ENCODE results near the gene KLHL29. TPM values are rescaled to one million over a fixed set of nuclear protein-coding genes. Genes with fewer than 3 reads are reported as not detected.

KLHL29 gene
- polyA plus RNA-seq, 6 donors from 2014 or later, result 0.08 to 0.50 (median 0.28) TPM; not detected in 2

GRCh38 chr2:23453836-23454460 lies 69.0 kb downstream of the KLHL29 start:
- no peak overlapping the region for H3K4me3 Mint-ChIP-seq
- peaks cover 7 to 37% (median 15%) of the 10 kb centered on the region in 3 donors for H3K4me1 Mint-ChIP-seq
- H3K9me3 Mint-ChIP-seq, result no peaks in the 10 kb centered on the region
- H3K27me3 Mint-ChIP-seq, result peaks cover 0 to 25% (median 14%) of the 10 kb centered on the region in 3 donors
- no peak for ATAC-seq (ENCODE audit: low read depth in 2 of 2)
- H3K27ac Mint-ChIP-seq, result no peak overlapping the region
- no peaks in the 10 kb centered on the region for H3K36me3 Mint-ChIP-seq
- DNase-seq, result no peak

- no peak overlapping the region for H3K4me3 Mint-ChIP-seq
- no peaks in the 10 kb centered on the region for H3K36me3 Mint-ChIP-seq
- DNase-seq, result no peak
- H3K27me3 Mint-ChIP-seq, result peaks cover 0 to 25% (median 10%) of the 10 kb centered on the region in 3 donors
- no peak overlapping the region for H3K27ac Mint-ChIP-seq
- no peak for ATAC-seq (ENCODE audit: low read depth in 2 of 2)
- no peaks in the 10 kb centered on the region for H3K9me3 Mint-ChIP-seq
- H3K4me1 Mint-ChIP-seq, result peaks cover 2 to 30% (median 9%) of the 10 kb centered on the region in 3 donors
Observed at GRCh38 chr2:23454501-23455120, 69.6 kb downstream of the KLHL29 start.

GRCh38 chr2:23456396-23456795 lies 71.4 kb downstream of the KLHL29 start:
- no peak for DNase-seq
- H3K27me3 Mint-ChIP-seq, result peaks cover 0 to 30% (median 20%) of the 10 kb centered on the region in 3 donors
- no peaks in the 10 kb centered on the region for H3K36me3 Mint-ChIP-seq
- peaks cover 0 to 1% (median 0%) of the 10 kb centered on the region in 7 donors for H3K9me3 Mint-ChIP-seq
- H3K27ac Mint-ChIP-seq, result no peak overlapping the region
- peaks cover 2 to 27% (median 9%) of the 10 kb centered on the region in 3 donors for H3K4me1 Mint-ChIP-seq
- ATAC-seq (ENCODE audit: low read depth in 2 of 2), result no peak
- no peak overlapping the region for H3K4me3 Mint-ChIP-seq

GRCh38 chr2:23456881-23457760 lies 72.1 kb downstream of the KLHL29 start:
- H3K27me3 Mint-ChIP-seq, result peaks cover 0 to 23% (median 23%) of the 10 kb centered on the region in 3 donors
- H3K27ac Mint-ChIP-seq, result no peak overlapping the region
- ATAC-seq (ENCODE audit: low read depth in 2 of 2), result no peak
- H3K9me3 Mint-ChIP-seq, result peaks cover 0 to 1% (median 0%) of the 10 kb centered on the region in 7 donors
- DNase-seq, result no peak
- no peaks in the 10 kb centered on the region for H3K36me3 Mint-ChIP-seq
- H3K4me1 Mint-ChIP-seq, result peaks cover 2 to 25% (median 9%) of the 10 kb centered on the region in 3 donors
- no peak overlapping the region for H3K4me3 Mint-ChIP-seq

GRCh38 chr2:23457990-23458682 lies 73.2 kb downstream of the KLHL29 start:
- Mint-ChIP-seq H3K9me3 (peaks cover 0 to 1% (median 0%) of the 10 kb centered on the region in 7 donors), H3K27ac (no peak overlapping the region), H3K27me3 (peaks cover 0 to 23% (median 14%) of the 10 kb centered on the region in 3 donors), H3K4me3 (no peak overlapping the region), H3K4me1 (peaks cover under 1 to 15% (median 3%) of the 10 kb centered on the region in 3 donors), H3K36me3 (no peaks in the 10 kb centered on the region)
- DNase-seq, result no peak
- no peak for ATAC-seq (ENCODE audit: low read depth in 2 of 2)

- H3K36me3 Mint-ChIP-seq, result no peaks in the 10 kb centered on the region
- peaks cover 0 to 7% (median 0%) of the 10 kb centered on the region in 3 donors for H3K4me1 Mint-ChIP-seq
- peaks cover 0 to 23% (median 11%) of the 10 kb centered on the region in 3 donors for H3K27me3 Mint-ChIP-seq
- DNase-seq (no peak), ATAC-seq (ENCODE audit: low read depth in 2 of 2) (no peak)
- peaks cover 0 to 1% (median 0%) of the 10 kb centered on the region in 7 donors for H3K9me3 Mint-ChIP-seq
- H3K27ac Mint-ChIP-seq, result no peak overlapping the region
- no peak overlapping the region for H3K4me3 Mint-ChIP-seq
Observed at GRCh38 chr2:23459032-23459431, 74.1 kb downstream of the KLHL29 start.

GRCh38 chr2:23460228-23460627 lies 75.2 kb downstream of the KLHL29 start:
- Mint-ChIP-seq H3K4me3 (no peak overlapping the region), H3K4me1 (no peaks in the 10 kb centered on the region), H3K9me3 (peaks cover 0 to 1% (median 0%) of the 10 kb centered on the region in 7 donors), H3K27ac (no peak overlapping the region), H3K27me3 (peaks cover 3 to 15% (median 5%) of the 10 kb centered on the region in 3 donors), H3K36me3 (no peaks in the 10 kb centered on the region)
- ATAC-seq (ENCODE audit: low read depth in 2 of 2) (no peak), DNase-seq (no peak)

- no peaks in the 10 kb centered on the region for H3K36me3 Mint-ChIP-seq
- H3K4me3 Mint-ChIP-seq, result no peak overlapping the region
- peaks cover 0 to 1% (median 0%) of the 10 kb centered on the region in 7 donors for H3K9me3 Mint-ChIP-seq
- peaks cover 10 to 20% (median 12%) of the 10 kb centered on the region in 3 donors for H3K27me3 Mint-ChIP-seq
- ATAC-seq (ENCODE audit: low read depth in 2 of 2) (no peak), DNase-seq (no peak)
- H3K27ac Mint-ChIP-seq, result no peak overlapping the region
- H3K4me1 Mint-ChIP-seq, result no peaks in the 10 kb centered on the region
Observed at GRCh38 chr2:23460993-23461392, 76.0 kb downstream of the KLHL29 start.

GRCh38 chr2:23464156-23464555 lies 79.2 kb downstream of the KLHL29 start:
- H3K4me1 Mint-ChIP-seq, result no peaks in the 10 kb centered on the region
- DNase-seq (no peak), ATAC-seq (ENCODE audit: low read depth in 2 of 2) (no peak)
- H3K9me3 Mint-ChIP-seq, result peaks cover 0 to 4% (median 0%) of the 10 kb centered on the region in 7 donors
- H3K4me3 Mint-ChIP-seq, result no peak overlapping the region
- peaks cover 32 to 41% (median 38%) of the 10 kb centered on the region in 3 donors for H3K27me3 Mint-ChIP-seq
- H3K36me3 Mint-ChIP-seq, result no peaks in the 10 kb centered on the region
- H3K27ac Mint-ChIP-seq, result no peak overlapping the region

GRCh38 chr2:23464905-23465537 lies 80.0 kb downstream of the KLHL29 start:
- Mint-ChIP-seq H3K36me3 (no peaks in the 10 kb centered on the region), H3K4me1 (no peaks in the 10 kb centered on the region), H3K4me3 (no peak overlapping the region), H3K9me3 (peaks cover 0 to 4% (median 0%) of the 10 kb centered on the region in 7 donors), H3K27ac (peak overlapping the region in 1 of 6 donors; percentile 37), H3K27me3 (peaks cover 40 to 47% (median 45%) of the 10 kb centered on the region in 3 donors)
- DNase-seq (no peak), ATAC-seq (ENCODE audit: low read depth in 2 of 2) (no peak)

GRCh38 chr2:23465936-23466335 lies 81.0 kb downstream of the KLHL29 start:
- Mint-ChIP-seq H3K9me3 (peaks cover 0 to 4% (median 0%) of the 10 kb centered on the region in 7 donors), H3K4me3 (no peak overlapping the region), H3K27ac (no peak overlapping the region), H3K4me1 (no peaks in the 10 kb centered on the region), H3K27me3 (peaks cover 36 to 48% (median 45%) of the 10 kb centered on the region in 3 donors), H3K36me3 (no peaks in the 10 kb centered on the region)
- DNase-seq (no peak), ATAC-seq (ENCODE audit: low read depth in 2 of 2) (no peak)

GRCh38 chr2:23467618-23468017 lies 82.6 kb downstream of the KLHL29 start:
- H3K9me3 Mint-ChIP-seq, result peaks cover 0 to 4% (median 0%) of the 10 kb centered on the region in 7 donors
- no peaks in the 10 kb centered on the region for H3K36me3 Mint-ChIP-seq
- no peak overlapping the region for H3K27ac Mint-ChIP-seq
- peaks cover 44 to 51% (median 45%) of the 10 kb centered on the region in 3 donors for H3K27me3 Mint-ChIP-seq
- H3K4me3 Mint-ChIP-seq, result no peak overlapping the region
- ATAC-seq (ENCODE audit: low read depth in 2 of 2) (no peak), DNase-seq (no peak)
- no peaks in the 10 kb centered on the region for H3K4me1 Mint-ChIP-seq
